ENCODE measurements around the gene FAM163B. TPM values are rescaled to one million over a fixed set of nuclear protein-coding genes. Genes with fewer than 3 reads are reported as not detected.

The FAM163B gene
- total RNA-seq, 4 donors from 2014 or later = 0.64 TPM; not detected in 3

DNA sequence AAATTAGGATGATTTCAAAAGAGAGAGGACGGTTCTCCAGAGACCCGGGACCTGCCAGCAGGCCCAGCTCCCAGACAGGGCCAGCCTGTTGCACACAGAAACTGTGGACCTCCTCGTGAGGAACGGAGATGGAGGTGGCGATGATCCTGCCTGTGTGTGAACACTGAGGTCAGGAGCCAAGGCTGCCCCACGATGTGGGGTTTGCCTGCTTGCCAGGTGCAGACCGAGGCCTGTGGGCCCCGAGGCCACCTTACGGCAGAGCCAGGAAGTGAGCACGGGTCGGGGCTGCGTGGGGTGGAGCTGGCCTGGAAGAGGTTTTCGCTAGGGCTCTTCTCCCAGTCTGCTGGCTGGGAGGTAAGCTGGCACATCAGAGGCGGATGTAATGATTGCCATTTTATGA, 4.3 kb downstream of the FAM163B start:
- no peaks in the 10 kb centered on the region for H3K9me3 ChIP-seq
- TF ChIP-seq POLR2AphosphoS5 (IDR thresholded peaks at IDR 0.05) (no peak), POLR2A (IDR thresholded peaks at IDR 0.05) (no peak), EP300 (IDR thresholded peaks at IDR 0.05; ENCODE audit: low read depth) (no peak)
- TF ChIP-seq, protein P1, sequence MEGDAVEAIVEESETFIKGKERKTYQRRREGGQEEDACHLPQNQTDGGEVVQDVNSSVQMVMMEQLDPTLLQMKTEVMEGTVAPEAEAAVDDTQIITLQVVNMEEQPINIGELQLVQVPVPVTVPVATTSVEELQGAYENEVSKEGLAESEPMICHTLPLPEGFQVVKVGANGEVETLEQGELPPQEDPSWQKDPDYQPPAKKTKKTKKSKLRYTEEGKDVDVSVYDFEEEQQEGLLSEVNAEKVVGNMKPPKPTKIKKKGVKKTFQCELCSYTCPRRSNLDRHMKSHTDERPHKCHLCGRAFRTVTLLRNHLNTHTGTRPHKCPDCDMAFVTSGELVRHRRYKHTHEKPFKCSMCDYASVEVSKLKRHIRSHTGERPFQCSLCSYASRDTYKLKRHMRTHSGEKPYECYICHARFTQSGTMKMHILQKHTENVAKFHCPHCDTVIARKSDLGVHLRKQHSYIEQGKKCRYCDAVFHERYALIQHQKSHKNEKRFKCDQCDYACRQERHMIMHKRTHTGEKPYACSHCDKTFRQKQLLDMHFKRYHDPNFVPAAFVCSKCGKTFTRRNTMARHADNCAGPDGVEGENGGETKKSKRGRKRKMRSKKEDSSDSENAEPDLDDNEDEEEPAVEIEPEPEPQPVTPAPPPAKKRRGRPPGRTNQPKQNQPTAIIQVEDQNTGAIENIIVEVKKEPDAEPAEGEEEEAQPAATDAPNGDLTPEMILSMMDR (IDR thresholded peaks at IDR 0.05) = no peak
- intact Hi-C loops (cut with DNase I; ENCODE audit: low total_unique reads) (no loop called here), in situ Hi-C loops (cut with MboI; ENCODE audit: low pct_ligation_motif_present in 1 of 4, low pct_unique_long_range_greater_than_20kb in 1 of 4, low sequenced_read_pairs in 3 of 4) (no loop called here)
- no peaks in the 10 kb centered on the region for H3K4me1 ChIP-seq
- H3K4me3 ChIP-seq = no peak overlapping the region
- H3K27ac ChIP-seq = no peak overlapping the region
- no peaks in the 10 kb centered on the region for H3K36me3 ChIP-seq
- H3K27me3 ChIP-seq = peaks cover 71% of the 10 kb centered on the region
- WGBS, 2 donors (ENCODE audit: low coverage in 1 of 2) = 51% methylated on average over 14 of the region's 14 CpGs; no CpG with 5 or more reads in 1 of the 2 donors
- DNase-seq = no peak

DNA sequence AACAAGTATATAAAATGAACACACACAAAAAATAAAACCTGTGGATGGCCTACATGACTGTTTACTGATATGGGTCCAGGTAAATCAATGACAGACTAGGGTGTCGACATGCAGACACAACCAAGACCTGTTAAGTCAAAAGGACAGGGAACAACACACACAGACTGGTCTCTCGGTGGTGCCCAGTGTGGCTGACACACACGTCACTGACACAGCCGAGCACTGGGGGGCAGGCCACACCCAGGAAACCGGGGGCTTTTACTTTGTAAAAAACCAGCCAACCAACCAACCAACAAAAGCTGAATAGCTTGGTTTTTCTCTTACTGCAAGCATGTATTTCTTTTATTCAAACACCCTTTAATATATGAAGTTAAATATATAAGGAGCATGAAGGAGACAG, 5.0 kb downstream of the FAM163B start:
- in situ Hi-C loops (cut with MboI; ENCODE audit: low pct_ligation_motif_present in 1 of 4, low pct_unique_long_range_greater_than_20kb in 1 of 4, low sequenced_read_pairs in 3 of 4) = no loop called here
- no peak for DNase-seq
- peaks cover 65% of the 10 kb centered on the region for H3K27me3 ChIP-seq
- no peak overlapping the region for H3K27ac ChIP-seq
- no peaks in the 10 kb centered on the region for H3K36me3 ChIP-seq
- 28 to 60% methylated on average over 1 to 5 of the region's 5 CpGs for WGBS, 2 donors (ENCODE audit: low coverage in 1 of 2)
- H3K9me3 ChIP-seq = no peaks in the 10 kb centered on the region
- intact Hi-C loops (cut with DNase I; ENCODE audit: low total_unique reads) = no loop called here
- TF ChIP-seq, protein P1 (IDR thresholded peaks at IDR 0.05) = no peak
- TF ChIP-seq POLR2AphosphoS5 (IDR thresholded peaks at IDR 0.05) (no peak), EP300 (IDR thresholded peaks at IDR 0.05; ENCODE audit: low read depth) (no peak), POLR2A (IDR thresholded peaks at IDR 0.05) (no peak)
- H3K4me3 ChIP-seq = no peak overlapping the region
- H3K4me1 ChIP-seq = no peaks in the 10 kb centered on the region

DNA sequence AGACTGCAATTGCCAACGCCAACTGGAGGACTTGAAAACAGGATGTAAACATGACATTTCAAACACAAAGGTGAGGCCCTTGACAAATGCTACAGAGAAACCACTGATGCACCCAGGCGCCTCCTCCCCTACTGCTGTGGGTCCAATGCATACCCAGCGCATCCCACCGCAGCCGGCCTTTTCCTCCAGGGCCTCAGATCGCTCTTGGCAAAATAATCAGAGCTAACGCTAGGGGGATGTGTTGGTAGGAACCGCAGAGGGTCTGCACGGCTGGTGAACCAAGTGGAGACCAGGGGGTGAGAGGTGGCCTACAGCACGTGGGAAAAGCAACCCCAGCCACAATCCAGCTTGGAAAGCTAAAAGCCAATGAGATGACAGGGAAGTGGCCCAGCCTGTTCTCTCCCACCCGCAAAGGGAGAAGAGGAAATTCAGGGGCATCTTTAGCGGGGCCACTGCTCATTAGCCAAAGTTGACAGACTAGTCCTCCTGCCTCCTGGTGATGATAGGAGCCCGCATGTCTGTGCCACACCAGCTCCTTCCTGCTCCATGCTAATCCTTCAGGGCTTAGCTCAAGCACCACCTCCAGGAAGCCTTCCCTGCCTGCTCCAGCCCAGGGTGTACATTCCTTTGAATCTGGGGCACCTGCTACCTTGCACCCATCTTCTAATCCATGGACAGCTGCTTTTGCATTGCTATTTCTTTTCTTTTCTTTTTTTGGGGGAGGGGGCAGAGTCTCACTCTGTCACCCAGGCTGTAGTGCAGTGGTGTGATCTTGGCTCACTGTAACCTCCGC, 5.9 kb downstream of the FAM163B start:
- H3K36me3 ChIP-seq = no peaks in the 10 kb centered on the region
- H3K27me3 ChIP-seq = peaks cover 56% of the 10 kb centered on the region
- H3K9me3 ChIP-seq = no peaks in the 10 kb centered on the region
- H3K27ac ChIP-seq = no peak overlapping the region
- intact Hi-C loops (cut with DNase I; ENCODE audit: low total_unique reads) (no loop called here), in situ Hi-C loops (cut with MboI; ENCODE audit: low pct_ligation_motif_present in 1 of 4, low pct_unique_long_range_greater_than_20kb in 1 of 4, low sequenced_read_pairs in 3 of 4) (no loop called here)
- 53% methylated on average over 14 of the region's 14 CpGs; no CpG with 5 or more reads in 1 of the 2 donors for WGBS, 2 donors (ENCODE audit: low coverage in 1 of 2)
- TF ChIP-seq POLR2A (IDR thresholded peaks at IDR 0.05) = no peak
- no peak for TF ChIP-seq EP300 (IDR thresholded peaks at IDR 0.05; ENCODE audit: low read depth)
- H3K4me3 ChIP-seq = no peak overlapping the region
- no peaks in the 10 kb centered on the region for H3K4me1 ChIP-seq
- no peak for DNase-seq

DNA sequence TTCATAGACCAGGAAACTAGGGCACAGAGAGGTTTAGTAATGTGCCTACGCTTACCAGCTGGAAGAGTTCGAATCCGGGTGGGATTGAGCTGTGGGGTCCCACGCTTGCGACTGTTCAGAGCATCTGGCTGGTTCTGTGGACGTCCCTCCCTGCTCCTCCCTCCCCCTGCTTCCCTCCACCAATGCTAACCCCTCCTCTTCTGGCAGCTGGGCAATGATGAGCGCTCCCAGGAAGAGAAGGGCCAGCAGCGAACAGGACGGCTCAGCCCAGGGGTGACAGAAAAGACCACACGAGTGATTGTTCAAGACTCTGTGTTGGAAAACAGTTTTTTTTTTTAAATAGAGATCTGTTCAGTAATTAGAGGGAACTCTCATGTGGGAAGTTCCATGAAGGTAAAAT, 6.9 kb downstream of the FAM163B start:
- intact Hi-C loops (cut with DNase I; ENCODE audit: low total_unique reads) (no loop called here), in situ Hi-C loops (cut with MboI; ENCODE audit: low pct_ligation_motif_present in 1 of 4, low pct_unique_long_range_greater_than_20kb in 1 of 4, low sequenced_read_pairs in 3 of 4) (no loop called here)
- peaks cover 45% of the 10 kb centered on the region for H3K27me3 ChIP-seq
- no peaks in the 10 kb centered on the region for H3K4me1 ChIP-seq
- H3K36me3 ChIP-seq = no peaks in the 10 kb centered on the region
- H3K4me3 ChIP-seq = no peak overlapping the region
- H3K27ac ChIP-seq = no peak overlapping the region
- TF ChIP-seq POLR2AphosphoS5 (IDR thresholded peaks at IDR 0.05) = no peak
- no peak for TF ChIP-seq POLR2A (IDR thresholded peaks at IDR 0.05)
- no peak for TF ChIP-seq EP300 (IDR thresholded peaks at IDR 0.05; ENCODE audit: low read depth)
- TF ChIP-seq, protein P1 (IDR thresholded peaks at IDR 0.05) = no peak
- WGBS, 2 donors (ENCODE audit: low coverage in 1 of 2) = 65% methylated on average over 10 of the region's 10 CpGs; no CpG with 5 or more reads in 1 of the 2 donors
- no peak for DNase-seq
- H3K9me3 ChIP-seq = peaks cover 9% of the 10 kb centered on the region in 2 donors

Measured in transverse colon (tissue), 4 donors.